Fibroblast of skin of right quadriceps (primary cell): ENCODE data around the gene IPO4.

ENCODE experiments used
- DNase-seq: peaks from one replicate; pipeline ENCODE4 v3.0.0-alpha.2; 2013

The IPO4 gene

DNA sequence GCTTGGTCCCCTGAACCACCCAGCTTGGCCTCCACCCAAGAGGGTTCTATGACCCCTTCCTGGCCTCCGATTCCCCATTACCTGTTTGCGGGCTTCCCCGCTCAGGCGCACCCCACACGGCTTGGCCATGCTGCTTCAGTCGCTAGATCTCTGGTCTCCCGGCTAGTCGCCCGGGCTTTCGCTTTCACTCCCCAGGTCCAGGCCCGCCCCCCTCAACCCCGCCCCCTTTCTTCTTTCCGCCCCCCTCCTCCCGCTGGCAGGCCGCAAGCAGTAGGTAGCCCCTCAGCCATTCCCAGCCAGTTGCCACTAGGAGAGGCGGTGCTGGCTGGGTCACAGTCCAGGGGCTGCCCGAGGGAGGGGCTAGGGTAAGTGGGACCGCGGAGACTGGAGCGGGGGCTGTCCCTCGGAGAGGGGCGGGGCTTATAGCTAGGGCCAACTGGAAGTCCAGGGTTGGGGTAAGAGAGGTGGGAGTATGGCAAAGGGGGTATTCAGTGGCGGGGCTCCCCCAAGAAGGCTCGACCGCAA is 42.1 kb downstream of the IPO4 start, which contains the start of gene PSME2:
PSME2 (minus strand) TSS at position 158 of the 525 bp plus-strand sequence; CDS start at position 129, 29 bp downstream.
- DNase-seq = peak; percentile 97

DNA sequence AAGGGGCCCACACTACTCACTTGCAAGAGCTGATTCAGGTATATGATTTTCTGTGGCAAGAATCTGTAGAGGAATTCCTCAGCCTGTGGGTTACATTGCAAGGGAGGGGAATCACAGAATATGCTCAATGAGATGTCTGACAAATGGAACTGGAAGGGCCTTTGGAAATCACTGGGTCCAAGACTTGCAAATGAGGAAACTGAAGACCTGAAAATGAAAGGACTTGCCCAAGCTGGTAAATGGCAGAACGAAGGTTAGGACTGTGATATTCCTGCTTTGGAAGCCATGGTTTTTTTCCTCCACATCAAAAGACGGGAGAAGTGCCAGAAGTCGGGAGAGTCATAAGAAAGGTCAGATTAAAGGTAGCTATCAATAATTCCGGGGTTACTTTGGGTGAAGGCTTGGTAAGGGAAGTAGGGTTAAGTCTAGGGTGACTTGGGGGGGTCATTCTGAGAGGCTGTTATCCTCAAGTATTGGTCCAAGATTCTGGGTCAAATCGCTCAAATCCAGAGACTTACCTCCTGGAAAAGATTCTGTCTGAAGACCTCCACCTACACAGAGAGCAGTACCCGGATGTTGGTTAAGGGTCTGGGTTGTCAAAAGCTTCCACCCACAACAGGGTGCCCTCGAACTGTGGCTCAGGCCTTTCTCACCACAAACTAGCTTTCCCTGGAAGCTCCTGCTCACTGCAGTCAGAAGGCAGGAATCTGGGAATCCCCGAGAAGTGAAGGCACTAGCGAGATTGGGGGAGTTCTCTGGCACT is 42.7 kb downstream of the IPO4 start:
- no peak for DNase-seq

DNA sequence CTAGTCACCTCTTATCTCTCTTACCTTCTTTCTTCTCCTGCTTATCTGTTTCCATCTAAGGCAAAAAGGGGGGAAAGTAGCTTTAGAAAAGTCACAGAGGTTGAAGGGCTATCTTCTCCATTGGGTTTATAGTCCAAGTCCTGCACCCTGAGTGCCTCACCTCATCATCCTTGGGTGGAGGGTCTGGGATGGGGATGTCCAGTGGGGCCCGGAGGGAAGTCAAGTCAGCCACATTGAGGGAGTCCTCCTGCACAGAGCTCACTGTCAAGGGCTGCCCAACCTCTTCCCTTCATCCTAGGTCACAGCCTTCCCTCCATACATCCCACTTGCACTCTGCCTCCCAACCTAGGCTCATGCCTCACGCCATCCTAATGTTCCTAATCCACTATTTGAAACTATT is 43.4 kb downstream of the IPO4 start:
- no peak for DNase-seq

DNA sequence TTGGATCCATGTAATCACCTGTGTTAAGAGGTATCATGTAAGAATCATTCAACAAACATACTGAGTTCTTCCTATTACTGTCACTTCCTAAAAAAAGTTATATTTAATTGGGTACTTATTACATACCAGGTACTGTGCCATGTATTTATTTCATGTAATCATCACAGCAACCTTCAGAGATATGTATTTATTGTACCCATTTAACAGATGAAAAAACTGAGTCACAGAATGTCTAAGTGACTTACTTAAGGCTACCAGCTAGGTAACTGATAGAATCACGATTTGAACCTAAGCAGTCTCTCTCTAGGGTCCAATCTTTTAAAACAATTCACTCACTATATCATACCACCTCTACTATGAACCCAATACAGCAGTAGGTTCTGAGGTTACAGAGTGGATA is 44.2 kb downstream of the IPO4 start:
- no peak for DNase-seq

DNA sequence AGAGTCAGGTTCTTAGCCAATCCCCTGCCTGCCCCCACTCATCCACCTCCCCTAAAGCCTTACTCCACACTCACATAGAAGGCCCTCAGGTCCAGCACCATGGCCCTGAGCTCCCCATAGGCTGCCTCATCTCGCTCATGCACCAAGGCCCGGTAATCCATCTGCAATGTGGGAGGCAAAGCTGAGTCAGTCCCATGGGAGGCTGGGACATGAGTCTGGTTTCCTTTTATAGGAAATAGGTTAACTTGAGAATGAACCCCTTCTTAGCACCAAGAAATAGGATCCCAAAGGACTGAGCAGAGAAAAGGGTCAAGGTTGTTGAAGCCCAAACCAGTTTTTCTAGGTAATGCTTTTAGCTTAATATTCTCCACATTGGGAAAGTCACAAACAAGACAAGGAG is 45.1 kb downstream of the IPO4 start:
- DNase-seq = peak; percentile 74

DNA sequence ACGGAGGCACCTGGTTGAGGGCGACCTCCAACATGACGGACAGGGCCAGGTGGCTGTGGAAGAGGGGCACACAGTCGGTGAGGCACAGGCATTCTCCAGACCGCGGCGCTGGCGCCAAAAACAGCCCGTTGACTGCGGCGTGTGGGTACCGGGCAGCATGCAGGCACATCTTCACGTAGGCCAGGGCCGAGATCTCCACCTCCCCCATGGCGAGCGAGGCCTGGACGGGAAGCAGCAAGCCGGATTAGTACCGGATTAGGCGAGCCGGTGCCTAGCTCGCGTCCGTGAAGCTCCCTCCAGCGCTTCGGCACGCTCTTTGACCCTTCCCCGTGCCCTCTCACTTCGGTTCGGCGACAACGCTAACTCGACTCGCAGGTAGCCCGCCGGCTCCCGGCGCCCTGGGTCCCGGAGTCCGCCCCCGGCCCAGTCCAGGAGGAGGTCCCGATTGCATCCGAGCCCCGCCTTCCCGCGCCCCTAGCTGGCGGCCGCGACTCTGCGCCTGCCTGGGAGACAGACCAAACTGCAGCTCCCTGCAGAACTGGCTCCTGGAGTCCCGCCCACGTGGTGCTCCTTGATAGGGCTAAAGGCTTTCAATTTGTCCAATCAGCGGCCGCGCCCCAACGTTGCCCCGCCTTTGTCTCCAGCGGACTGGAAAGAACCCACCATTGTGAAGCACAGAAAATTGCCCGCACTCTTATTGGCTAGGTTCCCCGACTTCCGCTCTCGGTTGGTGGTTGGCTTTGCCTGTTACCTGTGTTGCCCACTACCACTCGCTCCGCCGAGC is 47.3 kb downstream of the IPO4 start, which contains the start of gene EMC9:
EMC9 (minus strand) TSS at position 495 of the 784 bp plus-strand sequence; CDS start at position 208, 287 bp downstream.
- DNase-seq = peak; percentile 99

DNA sequence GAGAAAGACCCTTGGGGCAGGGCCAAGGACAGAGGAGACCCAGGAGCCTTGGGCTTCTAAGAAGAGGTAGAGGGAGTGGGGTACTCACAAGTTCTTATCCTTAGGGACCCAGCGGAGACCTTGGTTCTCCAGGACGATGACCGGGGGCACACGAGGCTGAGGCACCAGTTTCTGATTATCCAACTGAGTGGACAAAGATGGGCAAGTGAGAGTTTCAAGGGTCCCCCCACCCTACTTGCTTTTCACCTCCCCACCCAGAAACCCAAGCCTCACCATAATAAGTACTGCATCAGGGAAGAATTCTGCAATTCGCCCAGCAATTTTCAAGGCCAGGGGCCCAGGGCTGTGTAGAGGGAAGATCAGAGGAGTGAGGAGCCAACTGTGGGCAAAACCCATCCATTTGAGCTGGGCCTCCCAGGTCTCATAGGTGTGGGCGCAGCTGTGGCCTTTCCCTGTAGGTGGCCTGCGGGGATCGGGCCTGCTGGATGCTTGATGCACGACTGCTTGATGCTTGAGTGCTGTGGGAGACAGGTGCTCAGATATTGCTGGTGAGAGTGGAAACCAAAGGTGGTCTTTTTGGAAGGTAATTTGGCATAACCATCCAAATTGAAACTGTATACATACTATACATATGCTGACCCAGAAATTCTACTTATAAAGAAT is 49.2 kb downstream of the IPO4 start:
- DNase-seq = no peak

DNA sequence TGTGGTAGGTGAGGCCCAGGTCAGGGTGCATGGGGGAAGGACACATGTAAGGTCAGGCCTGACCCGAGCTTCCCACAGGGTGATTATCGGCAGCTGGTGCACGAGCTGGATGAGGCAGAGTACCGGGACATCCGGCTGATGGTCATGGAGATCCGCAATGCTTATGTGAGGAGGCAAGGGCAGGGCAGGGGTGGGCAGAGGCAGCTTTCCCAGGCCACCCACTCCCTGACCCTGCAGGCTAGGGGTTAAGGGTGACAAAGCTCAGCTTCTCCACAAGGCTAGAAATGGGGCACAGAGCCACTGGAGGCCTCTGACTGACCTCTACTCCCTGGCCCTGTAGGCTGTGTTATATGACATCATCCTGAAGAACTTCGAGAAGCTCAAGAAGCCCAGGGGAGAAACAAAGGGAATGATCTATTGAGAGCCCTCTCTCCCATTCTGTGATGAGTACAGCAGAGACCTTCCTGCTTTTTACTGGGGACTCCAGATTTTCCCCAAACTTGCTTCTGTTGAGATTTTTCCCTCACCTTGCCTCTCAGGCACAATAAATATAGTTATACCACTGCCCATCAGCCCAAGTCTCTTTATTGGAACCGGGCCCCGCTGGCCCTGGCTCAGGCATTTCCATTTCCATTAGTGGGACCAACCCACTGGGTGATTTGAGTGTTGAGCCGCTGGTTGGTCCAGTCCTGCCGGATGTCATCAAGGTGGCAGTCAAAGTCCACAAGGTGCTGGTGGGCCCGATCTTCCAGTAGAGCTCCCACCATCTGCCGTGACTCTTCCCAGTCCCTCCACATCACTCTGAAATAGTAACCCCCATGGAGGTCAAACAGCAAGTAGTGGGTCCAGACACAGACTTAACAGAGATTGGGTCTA is 50.0 kb downstream of the IPO4 start:
- DNase-seq = no peak

DNA sequence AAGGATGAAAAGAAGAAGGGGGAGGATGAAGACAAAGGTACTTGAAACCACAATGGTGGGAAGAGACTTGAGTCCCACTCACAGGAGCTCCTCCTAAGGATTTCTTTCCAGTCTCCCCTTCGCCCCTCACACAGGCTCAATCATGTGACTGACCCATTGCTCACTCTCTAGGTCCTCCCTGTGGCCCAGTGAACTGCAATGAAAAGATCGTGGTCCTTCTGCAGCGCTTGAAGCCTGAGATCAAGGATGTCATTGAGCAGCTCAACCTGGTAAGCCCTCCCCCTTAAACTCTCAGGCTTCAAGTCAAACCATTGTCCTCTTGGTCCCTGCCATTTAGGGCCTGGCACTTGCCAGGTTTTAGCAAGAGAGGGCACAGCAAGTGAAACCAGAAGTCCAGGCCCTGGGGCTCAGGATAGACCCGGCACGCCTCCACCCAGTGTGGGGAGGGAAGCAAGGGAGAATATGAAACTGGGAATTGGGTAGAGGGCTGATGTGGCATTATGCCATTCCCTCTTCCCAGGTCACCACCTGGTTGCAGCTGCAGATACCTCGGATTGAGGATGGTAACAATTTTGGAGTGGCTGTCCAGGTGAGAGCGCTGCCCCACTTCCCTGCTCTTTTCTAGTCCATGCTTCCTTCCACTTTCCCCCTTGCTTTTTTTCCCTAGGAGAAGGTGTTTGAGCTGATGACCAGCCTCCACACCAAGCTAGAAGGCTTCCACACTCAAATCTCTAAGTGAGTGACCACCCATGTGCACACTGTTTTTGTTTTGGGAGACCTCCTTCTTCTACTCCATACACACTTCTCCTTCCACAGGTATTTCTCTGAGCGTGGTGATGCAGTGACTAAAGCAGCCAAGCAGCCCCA is 50.9 kb downstream of the IPO4 start:
- DNase-seq = no peak

DNA sequence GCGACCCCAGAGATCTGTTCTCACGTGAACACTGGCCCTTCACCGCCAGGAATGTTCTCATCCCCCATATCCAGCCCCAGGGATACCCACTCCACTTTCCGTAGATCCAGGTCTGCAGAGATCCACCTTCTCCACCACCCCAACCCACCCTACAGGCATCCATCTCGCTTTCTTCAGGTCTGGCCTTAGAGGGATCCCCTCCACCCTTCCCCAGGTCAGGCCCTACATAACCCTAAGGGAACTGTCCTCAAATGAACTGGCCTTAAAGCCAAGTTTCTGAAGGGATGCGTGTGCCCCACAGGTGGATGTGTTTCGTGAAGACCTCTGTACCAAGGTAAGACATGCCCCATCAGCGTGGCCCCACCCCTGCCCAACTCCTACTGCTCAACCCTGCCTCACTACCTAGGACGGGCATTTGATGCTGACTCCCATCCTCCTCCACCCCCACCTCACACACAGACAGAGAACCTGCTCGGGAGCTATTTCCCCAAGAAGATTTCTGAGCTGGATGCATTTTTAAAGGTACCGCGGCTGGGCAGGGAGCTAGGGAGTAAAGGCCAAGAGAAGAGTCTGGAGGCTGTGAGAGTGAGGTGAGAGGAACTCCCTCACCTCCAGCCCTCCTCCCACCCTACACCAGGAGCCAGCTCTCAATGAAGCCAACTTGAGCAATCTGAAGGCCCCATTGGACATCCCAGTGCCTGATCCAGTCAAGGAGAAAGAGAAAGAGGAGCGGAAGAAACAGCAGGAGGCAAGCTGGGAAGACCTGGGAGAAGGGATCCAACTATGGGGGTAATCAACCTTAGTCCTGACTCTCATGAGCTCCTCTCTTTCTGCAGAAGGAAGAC is 51.7 kb downstream of the IPO4 start:
- DNase-seq = no peak

DNA sequence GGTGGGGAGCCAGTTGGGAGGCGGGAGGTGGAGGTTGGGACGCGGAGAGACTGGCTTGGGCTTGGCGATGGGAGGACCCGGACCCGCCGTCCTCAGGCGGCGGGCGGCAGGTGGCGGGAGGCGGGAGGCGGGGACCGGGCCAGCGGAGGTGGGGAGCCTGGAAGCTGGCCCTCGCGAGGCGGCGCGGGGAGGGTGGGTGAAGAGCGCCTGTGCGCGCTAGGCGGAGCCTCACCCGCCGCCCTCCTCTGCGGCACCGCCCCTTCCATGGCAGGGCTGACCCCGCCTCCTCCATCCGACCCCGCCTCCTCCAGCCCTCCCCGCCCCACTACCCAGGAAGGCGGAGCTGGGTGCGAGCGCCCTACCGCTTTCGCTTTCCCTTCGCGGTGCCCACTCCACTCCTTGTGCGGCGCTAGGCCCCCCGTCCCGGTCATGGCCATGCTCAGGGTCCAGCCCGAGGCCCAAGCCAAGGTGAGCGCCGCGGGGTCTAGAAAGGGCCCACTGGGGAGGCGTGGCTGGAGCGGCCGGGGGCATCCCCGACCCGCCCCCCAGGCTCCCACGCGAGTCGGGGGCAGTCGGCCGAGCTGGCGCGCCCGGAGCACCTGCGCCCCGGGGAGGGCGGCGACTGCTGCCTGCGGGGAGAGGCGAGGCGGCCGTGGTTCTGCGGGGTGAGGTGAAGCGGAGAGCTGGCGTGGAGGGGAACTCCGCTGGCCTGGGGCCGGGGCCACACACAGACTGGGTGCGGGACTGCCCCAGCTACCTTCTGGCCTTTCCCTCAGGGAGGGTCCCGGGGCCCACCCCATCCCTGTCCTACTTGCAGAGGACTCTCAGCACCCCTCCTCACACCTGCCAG is 52.6 kb downstream of the IPO4 start, which contains the start of gene PSME1:
PSME1 (plus strand) TSS at position 361 of the 850 bp plus-strand sequence; CDS start at position 430, 69 bp downstream.
- peak; percentile 82 for DNase-seq

DNA sequence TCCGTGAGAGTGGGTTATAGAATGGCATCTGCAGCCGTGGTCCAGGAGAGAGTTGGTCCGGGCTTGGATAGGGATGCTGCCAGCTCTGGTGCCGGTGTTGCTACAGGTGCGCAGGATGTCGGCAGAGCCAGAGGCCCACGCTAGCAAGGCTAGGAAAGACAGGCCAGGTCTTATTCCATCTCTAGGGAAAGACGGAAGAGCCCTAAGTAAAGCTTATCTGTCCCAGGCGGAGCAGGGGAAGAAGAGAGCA is 53.1 kb downstream of the IPO4 start:
- no peak for DNase-seq

DNA sequence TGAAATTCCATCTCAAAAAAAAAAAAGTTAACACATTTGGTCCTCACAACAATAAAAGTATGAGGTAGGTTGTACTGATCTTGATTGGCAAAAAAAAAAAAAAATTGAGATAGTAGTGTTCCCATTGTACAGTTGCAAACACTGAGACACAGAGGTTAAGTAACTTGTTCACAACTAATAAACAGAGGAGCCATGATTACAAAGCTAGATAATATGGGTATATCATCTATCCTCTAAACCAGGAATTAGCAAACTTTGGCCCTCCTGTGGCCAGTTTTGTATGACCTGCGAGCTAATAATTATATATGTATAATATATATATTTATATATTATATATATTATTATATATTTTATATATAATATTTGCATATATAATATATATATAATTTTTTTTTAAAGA is 54.9 kb downstream of the IPO4 start:
- DNase-seq = no peak

DNA sequence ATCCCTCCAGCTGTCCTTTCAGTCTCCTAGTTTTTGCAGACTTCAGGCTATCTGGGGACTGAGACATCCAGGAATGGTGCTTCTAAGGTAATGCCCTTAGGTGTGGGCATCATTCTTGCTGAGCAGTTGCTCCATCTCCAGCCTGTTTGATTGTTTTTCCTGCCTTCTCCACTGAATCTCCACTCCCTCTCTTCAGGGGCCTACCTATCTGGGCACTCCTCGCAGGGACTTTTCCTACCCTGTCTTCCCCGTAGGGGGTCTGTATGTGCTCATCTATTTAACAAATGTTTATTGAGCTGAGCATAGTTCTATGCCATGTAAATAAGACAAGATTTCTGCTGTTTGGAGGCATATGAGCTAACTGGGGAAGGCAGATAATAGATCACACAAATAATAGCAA is 55.6 kb downstream of the IPO4 start:
- no peak for DNase-seq

DNA sequence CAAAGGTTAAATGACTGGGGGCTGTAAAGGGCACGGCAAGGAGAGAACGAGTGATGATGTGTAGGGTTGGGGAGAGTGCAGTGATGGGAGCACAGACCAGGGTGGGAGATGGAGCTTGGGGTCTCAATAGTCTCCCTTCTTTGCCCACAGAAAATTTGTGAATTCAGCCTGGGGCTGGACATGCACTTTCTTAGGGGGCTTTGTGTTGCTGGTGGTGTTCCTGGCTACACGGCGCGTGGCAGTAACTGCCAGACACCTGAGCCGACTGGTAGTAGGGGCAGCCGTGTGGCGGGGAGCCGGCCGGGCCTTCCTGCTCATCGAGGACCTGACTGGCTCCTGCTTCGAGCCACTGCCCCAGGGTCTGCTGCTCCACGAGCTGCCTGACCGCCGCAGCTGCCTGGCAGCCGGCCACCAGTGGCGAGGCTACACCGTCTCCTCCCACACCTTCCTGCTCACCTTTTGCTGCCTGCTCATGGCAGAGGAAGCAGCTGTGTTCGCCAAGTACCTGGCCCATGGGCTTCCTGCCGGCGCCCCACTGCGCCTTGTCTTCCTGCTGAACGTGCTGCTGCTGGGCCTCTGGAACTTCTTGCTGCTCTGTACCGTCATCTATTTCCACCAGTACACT is 56.4 kb downstream of the IPO4 start:
- no peak for DNase-seq

DNA sequence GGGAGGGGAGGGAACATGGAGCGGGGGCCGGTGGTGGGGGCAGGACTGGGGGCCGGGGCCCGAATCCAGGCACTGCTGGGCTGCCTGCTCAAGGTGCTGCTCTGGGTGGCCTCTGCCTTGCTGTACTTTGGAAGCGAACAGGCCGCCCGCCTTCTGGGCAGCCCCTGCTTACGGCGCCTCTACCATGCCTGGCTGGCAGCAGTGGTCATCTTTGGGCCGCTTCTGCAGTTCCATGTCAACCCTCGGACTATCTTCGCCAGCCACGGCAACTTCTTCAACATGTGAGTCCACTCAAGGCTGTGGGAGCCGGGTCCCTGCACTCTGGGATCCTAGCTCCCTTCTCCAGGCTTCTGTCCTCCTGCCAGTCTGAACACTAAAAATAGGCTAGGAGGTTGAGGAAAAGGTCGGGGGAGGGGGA is 57.1 kb downstream of the IPO4 start:
- DNase-seq = no peak

DNA sequence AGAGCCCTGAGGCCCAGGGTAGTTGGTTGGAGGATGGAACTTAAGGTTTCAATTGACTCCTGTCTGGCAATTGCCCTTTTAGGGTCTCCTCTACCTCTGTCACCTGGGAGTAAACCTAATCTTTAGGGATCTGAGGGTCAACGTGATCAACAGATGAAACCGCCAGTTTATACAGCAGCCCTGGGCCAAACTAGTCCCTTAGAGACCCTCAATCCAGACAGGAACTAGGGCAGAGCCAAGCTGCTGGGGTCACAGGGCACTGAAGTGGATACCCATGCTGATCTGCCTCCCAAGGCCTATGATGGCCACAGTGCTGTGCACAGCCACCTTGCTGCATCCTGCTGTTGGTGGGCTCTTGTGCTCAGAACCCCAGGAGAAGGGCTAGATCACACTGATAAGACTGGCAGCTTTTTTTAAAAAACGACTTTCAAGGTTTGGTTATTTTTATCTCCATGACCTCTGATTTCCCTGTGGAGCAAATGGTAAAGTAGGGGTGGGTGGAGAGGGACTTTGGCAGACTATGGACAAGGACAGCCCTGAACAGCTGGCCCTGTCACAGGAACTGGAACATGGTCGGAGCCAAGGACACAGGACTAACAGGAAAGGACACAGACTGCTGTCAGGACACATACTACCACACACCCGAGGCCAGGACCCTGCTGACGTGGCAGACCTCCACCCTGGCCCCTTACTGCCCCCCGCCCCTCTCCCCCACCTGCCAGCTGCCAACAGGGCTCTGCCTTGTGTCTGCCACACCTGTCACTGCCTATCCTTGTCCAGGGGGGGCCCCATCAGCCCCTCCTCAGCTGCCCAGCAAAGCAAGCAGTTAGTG is 57.7 kb downstream of the IPO4 start:
- DNase-seq = no peak

DNA sequence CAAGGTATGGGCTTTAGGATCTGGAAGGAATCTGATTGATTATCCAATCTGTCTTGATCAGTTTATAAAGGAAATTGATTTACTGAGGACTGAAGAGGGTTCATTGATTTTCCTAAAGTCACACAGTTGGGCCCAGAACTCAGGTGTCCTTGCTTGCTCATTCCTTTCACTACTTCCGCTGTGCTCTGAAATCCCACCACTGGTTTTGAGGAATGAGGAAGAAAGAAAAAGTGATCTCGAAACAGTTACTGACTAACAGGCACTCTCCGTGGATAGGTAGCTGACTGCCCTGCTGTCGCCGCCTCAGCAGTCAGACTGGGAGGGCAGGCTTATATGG is 58.3 kb downstream of the IPO4 start, which contains the start of gene FITM1:
FITM1 (plus strand) TSS at position 280 of the 337 bp plus-strand sequence. CDS start 905 bp downstream, outside the sequence.
- no peak for DNase-seq
